GM12892 (cell line): ENCODE measurements around the gene EVA1C.
"Not testable (repeated sequence)": the region's sequence is repeated elsewhere in the genome, so short reads cannot be mapped to it uniquely, and the experiment has no call there.

Source experiments
- DNase-seq: peaks from one replicate; pipeline ENCODE4 v3.0.0; 2011; ENCODE audit not compliant: insufficient read length
- FAIRE-seq: peaks from 2 replicates; lab custom pipeline; 2011; peaks lifted over from hg19 to GRCh38; lab: Jason Lieb, UNC
- POLR2A ChIP-seq: IDR thresholded peaks from 2 replicates; pipeline ENCODE4 v1.6.1; 2011; ENCODE audit warnings: low read depth, low read length, control low read depth
- POLR2AphosphoS5 ChIP-seq: IDR thresholded peaks from 2 replicates; pipeline ENCODE4 v1.6.1; 2011; ENCODE audit warnings: low read depth, low read length, control low read depth
- TAF1 ChIP-seq: IDR thresholded peaks from 2 replicates; pipeline ENCODE4 v1.6.1; 2011; ENCODE audit warnings: low read depth, mild to moderate bottlenecking, control low read depth, low read length, borderline replicate concordance

EVA1C gene

DNA sequence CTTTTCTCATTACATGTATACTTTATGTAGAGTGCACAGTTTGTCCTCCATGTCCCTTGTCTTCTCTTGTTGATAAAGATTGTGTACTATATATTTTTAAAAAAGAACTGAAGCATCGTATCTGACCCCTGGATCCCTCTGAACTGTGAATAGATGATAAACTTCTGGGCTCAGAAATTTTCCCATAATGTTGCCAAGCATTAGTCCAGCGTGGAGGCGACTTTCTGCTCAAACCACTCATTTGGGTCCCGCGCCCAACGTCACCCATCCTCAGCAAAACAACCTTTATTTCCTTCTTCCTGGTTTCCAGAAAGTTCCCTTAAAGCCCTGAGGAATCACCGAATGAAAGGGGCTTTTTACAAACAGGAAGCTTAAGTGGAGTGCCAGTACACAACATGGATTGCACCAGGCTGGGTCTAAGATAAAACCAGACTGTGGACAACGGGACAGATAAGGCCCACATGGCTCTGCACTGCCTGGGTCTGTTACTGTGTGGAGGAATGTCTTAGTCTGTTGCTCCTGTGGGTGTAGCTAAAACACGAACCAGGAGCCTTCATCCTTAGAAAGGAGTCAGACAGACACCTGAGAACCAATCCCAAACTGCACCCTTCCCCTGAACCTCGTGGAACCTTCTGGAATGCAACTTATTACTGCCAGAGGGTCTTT is 15.6 kb downstream of the EVA1C start:
- TF ChIP-seq TAF1 (no peak), POLR2A (no peak), POLR2AphosphoS5 (no peak)
- DNase-seq (no peak), FAIRE-seq (no peak)

- not testable (repeated sequence) for DNase-seq, FAIRE-seq
These were observed 20.6 kb downstream of the EVA1C start for GRCh38 chr21:32432982-32433660.

DNA sequence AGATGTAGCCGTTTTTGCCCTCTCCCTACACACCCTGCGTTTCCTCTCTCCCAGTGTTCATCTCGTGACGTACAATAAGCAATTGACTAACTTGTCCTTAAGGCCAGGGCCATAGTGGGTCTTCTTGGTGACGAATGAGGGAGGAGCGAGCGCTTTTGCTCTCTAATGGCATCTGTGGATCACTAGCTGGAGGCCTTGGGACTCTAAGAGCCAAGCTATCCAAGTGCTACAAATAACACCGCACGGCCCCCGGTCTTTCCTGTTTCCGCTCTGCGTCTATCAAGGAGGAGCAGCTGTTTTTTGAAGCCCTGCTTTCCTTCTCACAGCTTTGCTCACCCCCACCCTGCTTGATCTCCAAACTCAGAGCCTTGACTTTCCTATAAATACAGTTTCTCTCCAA is 25.2 kb downstream of the EVA1C start:
- DNase-seq = no peak
- TF ChIP-seq TAF1 (no peak), POLR2A (no peak), POLR2AphosphoS5 (no peak)
- no peak for FAIRE-seq

DNA sequence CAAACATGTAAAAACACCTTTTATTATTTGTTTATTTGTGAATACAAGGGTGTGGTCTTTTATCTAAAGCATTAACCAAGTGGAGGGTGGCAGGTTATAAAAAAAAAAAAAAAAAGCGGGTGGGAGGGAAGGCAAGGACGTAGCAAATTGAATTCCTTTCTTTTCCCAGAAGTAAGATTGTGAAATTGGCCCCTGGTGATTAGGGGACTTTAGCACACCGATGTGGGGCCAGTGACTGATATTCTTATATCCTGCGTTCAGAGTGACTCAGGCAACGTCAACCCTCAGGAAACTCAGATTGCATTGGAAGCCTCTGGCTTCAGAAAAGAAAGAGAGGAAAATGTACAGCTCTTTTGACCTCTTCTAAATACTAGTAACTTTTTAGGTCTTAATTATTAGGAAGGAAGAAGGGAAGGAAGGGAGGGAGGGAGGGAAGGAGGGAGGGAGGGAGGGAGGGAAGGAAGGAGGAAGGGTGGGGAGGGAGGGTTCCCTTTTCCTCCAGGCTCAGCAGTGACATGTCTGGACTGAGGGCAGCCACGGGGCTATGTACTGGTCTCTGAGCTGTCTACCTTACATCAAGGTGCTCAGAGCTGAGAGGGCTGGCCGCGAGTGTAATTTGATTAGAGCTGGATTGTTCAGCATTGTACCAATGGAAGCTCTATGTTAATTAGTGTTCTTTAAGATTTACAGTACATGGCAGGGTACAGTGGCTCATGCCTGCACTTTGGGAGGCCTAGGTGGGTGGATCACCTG is 30.2 kb downstream of the EVA1C start:
- TF ChIP-seq POLR2AphosphoS5 = no peak
- TF ChIP-seq POLR2A = no peak
- TF ChIP-seq TAF1 = no peak
- FAIRE-seq = no peak
- no peak for DNase-seq

GRCh38 chr21:32445101-32445500 is 32.6 kb downstream of the EVA1C start:
- FAIRE-seq (no peak), DNase-seq (no peak)
- TF ChIP-seq POLR2AphosphoS5 (no peak), POLR2A (no peak), TAF1 (no peak)

- not testable (repeated sequence) for DNase-seq, FAIRE-seq
These were observed 33.9 kb downstream of the EVA1C start for GRCh38 chr21:32446440-32446839.

GRCh38 chr21:32447224-32447623 is 34.7 kb downstream of the EVA1C start:
- no peak for FAIRE-seq
- TF ChIP-seq POLR2AphosphoS5 (no peak), TAF1 (no peak), POLR2A (no peak)
- no peak for DNase-seq

DNA sequence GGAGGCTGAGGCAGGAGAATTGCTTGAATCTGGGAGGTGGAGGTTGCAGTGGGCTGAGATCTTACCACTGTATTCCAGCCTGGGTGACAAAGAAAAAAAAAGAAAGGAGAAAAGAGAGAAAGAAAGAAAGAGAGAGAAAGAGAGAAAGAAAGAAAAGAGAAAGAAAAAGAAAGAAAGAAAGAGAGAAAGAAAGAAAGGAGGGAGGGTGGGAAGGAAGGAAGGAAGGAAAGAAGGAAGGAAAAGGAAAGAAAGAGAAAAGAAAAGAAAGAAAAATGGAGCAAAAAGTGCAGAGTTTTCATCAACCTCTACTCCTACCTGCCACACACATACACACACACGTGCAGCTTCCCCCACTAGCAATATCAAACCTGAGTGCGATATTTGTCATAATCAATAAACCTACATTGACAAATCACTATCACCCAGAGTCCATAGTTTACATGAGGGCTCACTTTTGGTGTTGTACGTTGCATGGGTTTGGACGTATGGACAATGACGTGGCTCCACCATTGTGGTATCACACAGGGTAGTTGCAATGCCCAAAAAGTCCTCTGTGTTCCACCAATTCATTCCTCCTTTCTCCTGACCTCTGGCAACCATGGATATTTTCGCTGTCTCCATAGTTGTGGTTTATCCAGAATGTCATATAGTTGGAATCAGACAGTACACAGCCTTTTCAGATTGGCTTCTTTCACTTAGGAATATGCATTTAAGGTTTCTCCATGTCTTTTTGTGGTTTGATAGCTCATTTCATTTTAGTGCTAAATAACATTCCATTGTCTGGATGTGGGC is 36.5 kb downstream of the EVA1C start:
- TF ChIP-seq POLR2A = no peak
- TF ChIP-seq TAF1 = no peak
- TF ChIP-seq POLR2AphosphoS5 = no peak
- DNase-seq (no peak), FAIRE-seq (no peak)

- FAIRE-seq, DNase-seq: not testable (repeated sequence)
These were observed 38.6 kb downstream of the EVA1C start for GRCh38 chr21:32450881-32451701.

GRCh38 chr21:32452191-32452590 is 39.7 kb downstream of the EVA1C start:
- not testable (repeated sequence) for FAIRE-seq

DNA sequence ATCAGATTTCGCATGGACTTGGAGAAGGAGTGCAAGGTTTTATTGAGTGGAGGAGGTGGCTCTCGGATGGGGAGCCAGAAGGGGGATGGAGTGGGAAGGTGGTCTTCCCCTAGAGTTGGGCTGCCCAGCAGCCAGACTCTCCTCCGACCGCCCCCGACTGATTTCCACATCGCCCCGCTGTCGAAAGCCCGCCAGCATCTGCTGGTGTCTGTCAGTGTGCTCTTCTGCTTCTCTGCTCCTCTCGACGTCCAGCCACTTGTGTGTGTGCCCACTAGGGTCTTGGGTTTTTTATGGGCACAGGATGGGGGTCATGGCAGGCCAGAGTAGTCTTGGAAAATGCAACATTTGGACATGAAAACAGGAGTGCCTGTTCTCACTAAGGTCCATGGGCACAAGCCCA is 40.1 kb downstream of the EVA1C start:
- DNase-seq = no peak
- FAIRE-seq = no peak
- TF ChIP-seq POLR2A (no peak), POLR2AphosphoS5 (no peak), TAF1 (no peak)

More at GRCh38 chr21:32452191-32452590, 39.7 kb downstream of the EVA1C start:
- not testable (repeated sequence) for DNase-seq

- TF ChIP-seq POLR2A (no peak), TAF1 (no peak), POLR2AphosphoS5 (no peak)
- DNase-seq (no peak), FAIRE-seq (no peak)
These were observed 43.0 kb downstream of the EVA1C start for GRCh38 chr21:32455548-32455947.
